ENCODE measurements around the gene CDC14A. TPM values are rescaled to one million over a fixed set of nuclear protein-coding genes. Genes with fewer than 3 reads are reported as not detected.

CDC14A gene
- total RNA-seq, 4 donors from 2014 or later = 8.6 to 20.1 (median 11.0) TPM

DNA sequence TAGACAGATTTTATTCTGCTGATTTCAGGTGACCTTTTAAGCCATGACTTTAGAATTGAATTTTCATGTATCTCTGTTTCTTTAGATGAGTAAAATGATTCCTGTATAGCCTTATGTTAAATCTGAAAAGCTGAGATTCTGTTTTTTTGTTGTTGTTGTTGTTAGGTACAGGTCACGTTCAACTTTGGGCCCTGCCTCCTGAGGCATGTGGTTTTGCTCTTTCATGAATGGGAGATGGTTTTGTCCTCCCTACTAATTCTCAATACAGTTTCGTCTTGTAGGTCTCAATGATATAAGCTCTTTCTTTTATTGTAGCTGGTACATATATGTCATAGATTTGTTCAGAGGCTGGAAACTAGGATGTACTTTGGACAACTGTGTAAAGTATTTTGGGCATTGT, 79.6 kb downstream of the CDC14A start:
- Histone ChIP-seq H3K4me3 (no peak overlapping the region), H3K4me1 (peaks cover 0 to 4% (median 0%) of the 10 kb centered on the region in 3 donors), H3K9me3 (no peaks in the 10 kb centered on the region), H3K27me3 (no peaks in the 10 kb centered on the region), H3K27ac (no peak overlapping the region), H3K36me3 (no peaks in the 10 kb centered on the region)
- no peak for ATAC-seq
- 95 to 100% methylated on average over 1 to 2 of the region's 2 CpGs for WGBS, 2 donors (ENCODE audit: low coverage in 1 of 2)
- no peak for TF ChIP-seq POLR2AphosphoS5 (IDR thresholded peaks at IDR 0.05)

DNA sequence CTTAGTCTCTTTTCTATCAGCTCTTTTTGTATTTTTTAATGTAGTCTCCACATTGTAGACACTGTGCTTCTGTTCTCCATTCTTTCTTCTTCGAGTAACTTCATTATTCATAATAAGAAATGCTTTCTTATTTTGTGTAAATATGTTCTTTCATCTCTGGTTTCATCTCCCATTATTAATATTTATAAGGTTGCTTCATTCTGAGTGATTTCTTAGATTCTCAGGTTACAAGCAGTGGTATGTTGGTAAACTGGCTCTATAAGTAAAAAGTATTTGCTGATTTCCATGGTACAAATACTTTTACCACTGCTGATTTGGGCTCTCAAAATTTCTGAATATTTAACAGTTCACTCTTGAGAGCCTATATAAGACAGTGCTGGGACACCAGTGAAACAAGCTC, 81.3 kb downstream of the CDC14A start:
- TF ChIP-seq EP300 (IDR thresholded peaks at IDR 0.05) (no peak), POLR2AphosphoS5 (IDR thresholded peaks at IDR 0.05) (no peak), POLR2A (IDR thresholded peaks at IDR 0.05) (no peak)
- TF ChIP-seq, protein P1, sequence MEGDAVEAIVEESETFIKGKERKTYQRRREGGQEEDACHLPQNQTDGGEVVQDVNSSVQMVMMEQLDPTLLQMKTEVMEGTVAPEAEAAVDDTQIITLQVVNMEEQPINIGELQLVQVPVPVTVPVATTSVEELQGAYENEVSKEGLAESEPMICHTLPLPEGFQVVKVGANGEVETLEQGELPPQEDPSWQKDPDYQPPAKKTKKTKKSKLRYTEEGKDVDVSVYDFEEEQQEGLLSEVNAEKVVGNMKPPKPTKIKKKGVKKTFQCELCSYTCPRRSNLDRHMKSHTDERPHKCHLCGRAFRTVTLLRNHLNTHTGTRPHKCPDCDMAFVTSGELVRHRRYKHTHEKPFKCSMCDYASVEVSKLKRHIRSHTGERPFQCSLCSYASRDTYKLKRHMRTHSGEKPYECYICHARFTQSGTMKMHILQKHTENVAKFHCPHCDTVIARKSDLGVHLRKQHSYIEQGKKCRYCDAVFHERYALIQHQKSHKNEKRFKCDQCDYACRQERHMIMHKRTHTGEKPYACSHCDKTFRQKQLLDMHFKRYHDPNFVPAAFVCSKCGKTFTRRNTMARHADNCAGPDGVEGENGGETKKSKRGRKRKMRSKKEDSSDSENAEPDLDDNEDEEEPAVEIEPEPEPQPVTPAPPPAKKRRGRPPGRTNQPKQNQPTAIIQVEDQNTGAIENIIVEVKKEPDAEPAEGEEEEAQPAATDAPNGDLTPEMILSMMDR (IDR thresholded peaks at IDR 0.05) = no peak

DNA sequence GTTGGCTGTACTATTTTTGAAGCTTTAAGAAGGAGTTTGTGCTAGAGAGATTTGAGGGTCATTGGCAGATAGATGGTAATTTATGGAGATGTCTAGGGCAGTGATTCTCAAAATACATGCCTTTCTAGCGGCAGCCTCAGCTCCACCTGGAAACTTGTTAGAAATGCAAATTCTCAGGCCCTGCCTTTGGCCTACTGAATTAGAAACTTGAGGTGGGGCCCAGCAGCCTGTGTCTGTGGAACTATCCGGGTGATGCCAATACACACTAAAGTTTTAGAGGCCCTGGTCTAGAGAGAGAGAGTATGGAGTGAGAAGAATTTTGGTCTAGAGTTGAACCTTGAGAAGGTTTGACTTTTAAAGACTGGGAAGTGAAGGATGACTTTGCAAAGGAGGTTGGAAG, 82.5 kb downstream of the CDC14A start:
- 91 to 93% methylated on average over 2 of the region's 2 CpGs for WGBS, 2 donors (ENCODE audit: low coverage in 1 of 2)
- ATAC-seq = no peak
- H3K4me3 ChIP-seq = no peak overlapping the region

More for the DNA sequence above, 81.3 kb downstream of the CDC14A start:
- no peaks in the 10 kb centered on the region for H3K36me3 ChIP-seq
- no peaks in the 10 kb centered on the region for H3K9me3 ChIP-seq
- H3K27ac ChIP-seq = no peak overlapping the region
- H3K4me3 ChIP-seq = no peak overlapping the region
- ATAC-seq = no peak
- WGBS, 2 donors (ENCODE audit: low coverage in 1 of 2) = 63 to 100% methylated on average over 1 of the region's 1 CpG
- no peaks in the 10 kb centered on the region for H3K27me3 ChIP-seq
- peaks cover 0 to 4% (median 0%) of the 10 kb centered on the region in 3 donors for H3K4me1 ChIP-seq

DNA sequence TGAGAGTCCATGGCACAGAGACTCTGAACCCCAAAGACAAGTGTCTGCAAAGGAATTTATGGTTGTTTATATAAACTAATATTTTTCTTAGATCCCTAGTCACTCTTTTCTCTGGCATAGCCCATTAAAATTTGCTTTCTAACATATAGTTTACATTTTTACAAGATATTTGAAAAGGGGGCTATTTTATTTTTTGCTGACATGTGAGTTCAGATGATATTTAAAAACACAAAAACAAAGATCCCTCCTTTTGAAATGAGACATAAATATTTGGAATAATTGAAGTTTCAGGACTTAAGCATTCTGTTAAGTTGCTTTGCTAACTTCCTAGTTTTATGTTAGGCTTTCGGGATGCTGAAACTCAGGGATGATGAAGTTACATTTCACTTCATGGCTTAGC, 86.1 kb downstream of the CDC14A start:
- Histone ChIP-seq H3K4me1 (peaks cover 0 to 6% (median 0%) of the 10 kb centered on the region in 3 donors), H3K9me3 (no peaks in the 10 kb centered on the region), H3K36me3 (no peaks in the 10 kb centered on the region), H3K4me3 (no peak overlapping the region), H3K27me3 (no peaks in the 10 kb centered on the region), H3K27ac (no peak overlapping the region)
- no peak for ATAC-seq
- TF ChIP-seq POLR2AphosphoS5 (IDR thresholded peaks at IDR 0.05) (no peak), POLR2A (IDR thresholded peaks at IDR 0.05) (no peak), EP300 (IDR thresholded peaks at IDR 0.05) (no peak)
- WGBS, 2 donors (ENCODE audit: low coverage in 1 of 2) = 100% methylated on average over 1 of the region's 1 CpG

More for the DNA sequence above, 82.5 kb downstream of the CDC14A start:
- Histone ChIP-seq H3K4me1 (peaks cover 0 to 4% (median 0%) of the 10 kb centered on the region in 3 donors), H3K9me3 (no peaks in the 10 kb centered on the region), H3K27me3 (no peaks in the 10 kb centered on the region), H3K36me3 (no peaks in the 10 kb centered on the region), H3K27ac (no peak overlapping the region)
- TF ChIP-seq, protein P1 (IDR thresholded peaks at IDR 0.05) = no peak
- TF ChIP-seq POLR2AphosphoS5 (IDR thresholded peaks at IDR 0.05) (no peak), EP300 (IDR thresholded peaks at IDR 0.05) (no peak), POLR2A (IDR thresholded peaks at IDR 0.05) (no peak)

DNA sequence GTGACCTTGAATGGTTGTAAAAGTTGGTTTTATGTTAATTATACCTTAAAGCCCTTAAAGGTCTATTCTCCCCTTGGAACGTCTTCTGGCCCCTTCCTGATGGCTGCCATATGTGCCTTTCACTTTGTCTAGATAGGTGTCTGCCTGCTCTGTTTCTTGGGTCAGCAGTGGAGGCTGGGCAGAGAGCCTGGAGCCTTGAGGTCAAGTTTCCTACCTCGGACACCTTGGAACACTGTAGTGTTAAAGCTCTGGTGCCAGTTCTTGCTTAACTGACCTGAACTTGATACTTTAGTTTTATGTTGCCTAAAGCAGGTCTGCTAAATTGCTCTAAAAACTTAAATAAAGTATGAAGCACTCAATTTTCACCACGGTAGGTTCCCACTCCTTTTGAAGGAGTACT, 86.5 kb downstream of the CDC14A start:
- Histone ChIP-seq H3K4me3 (no peak overlapping the region), H3K27ac (no peak overlapping the region), H3K27me3 (no peaks in the 10 kb centered on the region), H3K9me3 (no peaks in the 10 kb centered on the region), H3K4me1 (peaks cover 0 to 6% (median 0%) of the 10 kb centered on the region in 3 donors), H3K36me3 (peaks cover 0 to 4% of the 10 kb centered on the region in 2 donors)
- WGBS, 2 donors (ENCODE audit: low coverage in 1 of 2) = 56 to 71% methylated on average over 1 to 3 of the region's 3 CpGs
- no peak for ATAC-seq
- TF ChIP-seq POLR2AphosphoS5 (IDR thresholded peaks at IDR 0.05) (no peak), POLR2A (IDR thresholded peaks at IDR 0.05) (no peak)

DNA sequence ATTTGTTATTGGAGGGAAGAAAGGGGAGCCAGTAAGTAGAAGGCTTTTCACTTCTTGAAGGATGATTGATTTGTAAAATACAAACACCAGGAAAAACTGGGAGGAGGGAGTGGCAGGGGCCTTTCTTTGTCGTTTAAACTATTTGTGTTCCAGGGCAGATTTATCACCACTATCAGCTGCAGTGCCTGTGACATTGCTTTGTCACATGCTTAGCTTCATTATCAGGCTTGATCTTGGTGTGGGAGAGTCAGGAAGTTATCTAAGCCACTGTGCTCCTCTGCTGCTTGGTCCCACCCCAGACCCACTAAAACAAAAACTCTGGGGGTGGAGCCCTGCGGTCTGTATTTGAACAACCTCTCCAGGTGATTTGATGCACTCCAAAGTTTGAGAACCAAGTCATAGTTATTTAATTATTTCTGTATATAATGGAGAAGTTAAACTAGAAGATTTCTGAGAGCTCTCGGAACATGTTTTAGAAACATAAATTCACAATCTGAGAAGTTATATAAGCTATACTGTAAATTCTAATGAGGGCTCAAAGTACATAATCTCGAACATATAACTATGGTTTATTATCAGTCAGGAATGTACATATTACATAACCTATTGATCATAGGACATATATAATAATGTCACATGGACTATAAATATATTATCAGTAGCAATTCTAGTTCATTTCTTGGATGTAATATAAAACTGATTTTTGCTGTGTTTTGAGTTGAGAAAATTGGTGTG, 87.9 kb downstream of the CDC14A start:
- no peak overlapping the region for H3K27ac ChIP-seq
- no peaks in the 10 kb centered on the region for H3K9me3 ChIP-seq
- peaks cover 0 to 6% (median 0%) of the 10 kb centered on the region in 3 donors for H3K4me1 ChIP-seq
- H3K36me3 ChIP-seq = peaks cover 0 to 6% of the 10 kb centered on the region in 2 donors
- WGBS, 2 donors (ENCODE audit: low coverage in 1 of 2) = 61 to 71% methylated on average over 3 to 4 of the region's 4 CpGs
- TF ChIP-seq POLR2AphosphoS5 (IDR thresholded peaks at IDR 0.05) (no peak), EP300 (IDR thresholded peaks at IDR 0.05) (no peak), POLR2A (IDR thresholded peaks at IDR 0.05) (no peak)
- TF ChIP-seq, protein P1 (IDR thresholded peaks at IDR 0.05) = no peak
- no peak for ATAC-seq
- no peaks in the 10 kb centered on the region for H3K27me3 ChIP-seq
- H3K4me3 ChIP-seq = no peak overlapping the region
